ENCODE measurements around the gene RFC1. TPM values are rescaled to one million over a fixed set of nuclear protein-coding genes. Genes with fewer than 3 reads are reported as not detected.
A peak's percentile ranks its signal among the peaks of the same experiment; 100 is the strongest.
"Not testable (repeated sequence)": the region's sequence is repeated elsewhere in the genome, so short reads cannot be mapped to it uniquely, and the experiment has no call there.

Gene RFC1
- total RNA-seq, 1 experiment from 2014 or later, result 72.9 TPM

GRCh38 chr4:39305912-39306677 lies 60.1 kb downstream of the RFC1 start:
- no peak for DNase-seq (ENCODE audit: low read depth)

GRCh38 chr4:39304651-39305050 lies 61.5 kb downstream of the RFC1 start:
- DNase-seq (ENCODE audit: low read depth), result no peak

DNA sequence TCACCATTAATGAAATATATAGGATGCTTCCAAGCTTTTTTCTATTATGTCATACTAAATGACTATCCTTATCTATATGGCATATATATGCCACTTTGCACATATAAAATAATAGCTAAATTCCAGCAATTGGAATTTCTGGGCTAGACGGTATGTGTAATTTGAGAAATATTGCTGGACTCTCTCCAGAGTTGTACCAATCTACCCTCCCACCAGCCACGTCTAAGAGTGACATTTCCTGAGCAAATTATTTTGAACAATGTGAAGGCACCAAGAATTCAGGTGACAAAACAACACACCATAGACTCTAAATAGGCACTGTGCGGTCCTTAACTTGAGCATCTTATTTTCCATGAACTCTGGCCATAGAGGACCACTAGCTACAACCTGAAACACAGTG lies 62.3 kb downstream of the RFC1 start:
- DNase-seq (ENCODE audit: low read depth), result no peak

DNA sequence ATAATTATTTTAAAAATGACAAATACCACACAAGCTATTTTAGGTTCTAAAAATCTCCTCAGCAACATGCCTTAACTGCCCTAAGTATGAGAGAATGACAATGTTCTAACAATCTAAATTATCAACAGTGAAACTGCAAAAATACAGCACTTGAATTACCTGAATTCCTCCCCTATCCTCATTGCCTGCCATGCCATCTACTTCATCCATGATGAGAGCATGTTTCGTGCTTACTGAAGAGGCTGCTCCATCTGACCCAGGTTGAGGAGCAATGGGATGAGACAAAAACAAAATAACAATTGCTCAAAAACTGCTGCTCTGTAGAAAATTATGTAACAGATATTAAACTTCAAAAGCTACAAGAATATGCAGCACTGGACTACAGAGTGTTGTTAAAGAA lies 63.3 kb downstream of the RFC1 start:
- no peak for DNase-seq (ENCODE audit: low read depth)

GRCh38 chr4:39295784-39296183 lies 70.4 kb downstream of the RFC1 start:
- DNase-seq (ENCODE audit: low read depth), result no peak

GRCh38 chr4:39292433-39292832 lies 73.7 kb downstream of the RFC1 start:
- not testable (repeated sequence) for DNase-seq (ENCODE audit: low read depth)

GRCh38 chr4:39291686-39292085 lies 74.5 kb downstream of the RFC1 start:
- no peak for DNase-seq (ENCODE audit: low read depth)

DNA sequence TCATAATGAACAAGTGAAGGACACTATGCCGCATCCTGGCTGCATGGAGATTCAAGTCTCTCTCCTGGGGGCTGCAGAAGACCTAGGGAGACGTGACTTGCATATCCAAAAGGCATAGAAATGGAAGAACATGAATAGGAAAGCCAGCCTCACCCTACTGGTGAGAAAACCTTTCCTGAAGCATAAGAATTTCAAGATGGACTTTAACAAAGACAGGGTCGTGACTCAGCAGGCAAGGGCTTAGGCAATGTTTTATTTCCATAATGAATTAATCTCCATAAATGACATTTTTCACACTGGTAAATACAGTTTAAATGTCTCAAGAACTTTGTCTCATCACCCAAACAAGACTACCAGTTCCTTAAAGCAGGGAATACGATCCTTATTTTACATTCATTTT lies 78.9 kb downstream of the RFC1 start:
- DNase-seq (ENCODE audit: low read depth), result no peak

- DNase-seq (ENCODE audit: low read depth), result no peak
These were observed 79.9 kb downstream of the RFC1 start for GRCh38 chr4:39286263-39286662.

GRCh38 chr4:39285853-39286252 lies 80.3 kb downstream of the RFC1 start:
- DNase-seq (ENCODE audit: low read depth), result no peak

- no peak for DNase-seq (ENCODE audit: low read depth)
These were observed 80.9 kb downstream of the RFC1 start for GRCh38 chr4:39285111-39285795.

GRCh38 chr4:39280770-39281169 lies 85.4 kb downstream of the RFC1 start:
- DNase-seq (ENCODE audit: low read depth), result no peak

GRCh38 chr4:39279416-39279815 lies 86.7 kb downstream of the RFC1 start:
- peak; percentile 8 for DNase-seq (ENCODE audit: low read depth)

- DNase-seq (ENCODE audit: low read depth), result no peak
These were observed 87.7 kb downstream of the RFC1 start for GRCh38 chr4:39278476-39278875.

GRCh38 chr4:39277661-39278060 lies 88.5 kb downstream of the RFC1 start:
- not testable (repeated sequence) for DNase-seq (ENCODE audit: low read depth)

GRCh38 chr4:39274503-39274902 lies 91.7 kb downstream of the RFC1 start:
- no peak for DNase-seq (ENCODE audit: low read depth)

DNA sequence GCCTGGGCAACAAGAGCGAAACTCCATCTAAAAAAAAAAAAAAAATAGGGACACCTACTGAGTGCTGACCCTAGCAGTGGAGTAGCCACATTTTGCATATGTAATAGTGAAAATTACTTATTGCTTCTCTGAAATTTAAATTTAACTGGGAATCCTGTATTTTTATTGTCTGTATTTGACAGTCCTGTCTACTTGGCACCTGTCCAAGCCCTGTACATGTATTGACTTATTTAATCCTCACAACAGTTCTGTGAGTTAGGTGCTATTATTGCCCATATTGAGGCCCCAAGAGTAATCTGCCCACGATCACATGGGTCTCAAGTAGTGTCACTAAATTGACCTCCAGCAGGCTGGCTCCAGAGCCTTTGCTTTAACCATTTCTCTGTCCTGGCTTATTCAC lies 102.3 kb downstream of the RFC1 start:
- DNase-seq (ENCODE audit: low read depth), result no peak

DNA sequence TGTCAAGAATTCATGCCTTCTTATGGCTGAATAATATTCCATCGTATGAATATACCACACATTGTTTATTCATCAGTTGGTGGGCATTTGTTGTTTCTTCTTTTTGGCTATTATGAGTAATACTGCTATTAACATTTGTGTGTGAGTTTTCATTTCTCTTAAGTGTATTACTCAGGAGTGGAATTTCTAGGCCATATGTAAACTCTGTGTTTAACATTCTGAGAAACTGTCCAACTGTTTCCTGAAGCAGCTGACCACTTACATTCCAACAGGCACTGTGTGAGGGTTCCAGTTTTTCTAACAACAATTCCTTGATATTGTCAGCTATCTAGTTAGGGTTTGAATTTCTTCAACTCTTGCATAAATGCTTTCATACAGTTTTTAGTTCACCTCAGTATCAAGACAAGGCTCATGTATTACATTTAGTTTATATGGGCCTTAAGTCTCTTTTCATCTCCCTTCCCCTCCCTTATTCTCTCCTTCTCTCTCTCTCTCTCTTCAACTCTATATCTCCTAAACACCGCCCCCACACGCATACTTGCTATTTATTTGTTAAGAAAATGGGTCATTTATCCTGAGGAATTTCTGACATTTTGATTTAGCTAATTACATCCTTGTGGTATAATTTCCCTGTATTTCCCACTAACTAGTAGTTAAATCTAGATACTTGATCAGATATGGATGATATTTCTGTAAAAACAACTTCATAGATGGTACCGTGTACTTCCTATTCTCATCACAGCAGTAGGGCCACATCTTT lies 106.4 kb downstream of the RFC1 start:
- DNase-seq (ENCODE audit: low read depth), result peak; percentile 17

DNA sequence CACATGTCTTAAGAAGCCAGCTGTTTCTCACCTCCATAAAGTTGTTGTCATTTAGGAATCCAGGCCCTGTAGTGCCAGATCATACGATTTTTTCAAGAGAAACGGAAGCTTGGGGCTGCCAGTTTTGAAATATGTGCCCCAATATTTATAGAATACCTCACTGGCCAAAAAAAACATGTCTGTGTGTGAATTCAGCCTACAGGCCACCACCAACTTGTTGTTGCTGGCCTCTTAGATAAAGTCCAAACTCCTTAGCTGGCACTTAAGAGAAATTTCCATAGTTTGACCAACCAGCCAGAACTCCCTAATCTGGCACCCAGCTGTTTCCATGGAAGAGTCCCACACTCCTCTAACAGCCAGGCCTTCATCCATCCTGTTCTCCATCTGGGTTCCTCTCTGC lies 109.7 kb downstream of the RFC1 start:
- peak; percentile 7 for DNase-seq (ENCODE audit: low read depth)

- no peak for DNase-seq (ENCODE audit: low read depth)
These were observed 110.3 kb downstream of the RFC1 start for GRCh38 chr4:39255871-39256270.

GRCh38 chr4:39255266-39255665 lies 110.9 kb downstream of the RFC1 start:
- peak; percentile 80 for DNase-seq (ENCODE audit: low read depth)

- DNase-seq (ENCODE audit: low read depth), result no peak
These were observed 122.7 kb downstream of the RFC1 start for GRCh38 chr4:39243462-39243861.

Measured in M059J (cell line).